PC-3 (cell line): ENCODE measurements around the gene DOCK4. TPM values are rescaled to one million over a fixed set of nuclear protein-coding genes. Genes with fewer than 3 reads are reported as not detected.

ENCODE experiments used
- ATAC-seq: fragments of 200-7000 bp; cut with Tn5 transposase; 2 replicates; pipeline ENCODE4 v1.9.1; 2020; ENCODE audit warnings: mild to moderate bottlenecking, moderate library complexity
- BruUV-seq: library from RNA; stranded (reverse); fragments of 400-500 nt; replicated peaks from 2 replicates; lab custom pipeline; 2021; lab: Mats Ljungman, UMichigan
- CTCF ChIA-PET: fragments of 300-600 bp; sonication (Branson Sonifier 250); formaldehyde crosslinking; loops from one replicate; lab custom pipeline; 2022; ENCODE audit warnings: antibody characterized with exemption; lab: Charles Lee
- POLR2A ChIA-PET: fragments of 300-600 bp; sonication (Branson Sonifier 250); formaldehyde crosslinking; loops from one replicate; lab custom pipeline; 2022; ENCODE audit warnings: antibody characterized with exemption; ENCODE audit not compliant: unreplicated experiment; lab: Charles Lee
- DNase-seq: peaks from one replicate; pipeline ENCODE4 v3.0.0-alpha.2; 2015
- H2AFZ ChIP-seq: fragments of 300-600 bp; sonication (generic); 2 replicates; pipeline ENCODE4 v1.6.0; 2016; ENCODE audit warnings: antibody characterized with exemption, low read length
- H3F3A ChIP-seq: fragments of 300-600 bp; sonication (generic); one replicate; pipeline ENCODE4 v1.6.0; 2017; ENCODE audit warnings: antibody characterized with exemption, low read length, control low read depth, mild to moderate bottlenecking; ENCODE audit not compliant: unreplicated experiment
- H3K27ac ChIP-seq: fragments of 300-600 bp; sonication (generic); 2 replicates; pipeline ENCODE4 v1.5.1; 2016; ENCODE audit warnings: mild to moderate bottlenecking, low read length
- H3K27me3 ChIP-seq: fragments of 300-600 bp; sonication (generic); 2 replicates; pipeline ENCODE4 v1.6.1; 2016; ENCODE audit warnings: low read length, mixed read lengths
- H3K36me3 ChIP-seq: fragments of 300-600 bp; sonication (generic); 2 replicates; pipeline ENCODE4 v1.6.1; 2016; ENCODE audit warnings: low read depth, mixed run types, low read length, mixed read lengths
- H3K4me1 ChIP-seq: fragments of 300-600 bp; sonication (generic); 2 replicates; pipeline ENCODE4 v1.5.1; 2016; ENCODE audit warnings: low read length; ENCODE audit not compliant: insufficient read depth
- H3K4me2 ChIP-seq: fragments of 300-600 bp; sonication (generic); 2 replicates; pipeline ENCODE4 v1.6.0; 2016; ENCODE audit warnings: low read length
- H3K4me3 ChIP-seq: fragments of 300-600 bp; sonication (generic); 2 replicates; pipeline ENCODE4 v1.5.1; 2016; ENCODE audit warnings: mild to moderate bottlenecking, low read length, mixed read lengths
- H3K79me2 ChIP-seq: fragments of 300-600 bp; sonication (generic); 2 replicates; pipeline ENCODE4 v1.6.1; 2017; ENCODE audit warnings: low read length, mixed read lengths
- H3K9ac ChIP-seq: fragments of 300-600 bp; sonication (generic); 2 replicates; pipeline ENCODE4 v1.6.0; 2016; ENCODE audit warnings: mild to moderate bottlenecking, low read length
- H3K9me2 ChIP-seq: fragments of 300-600 bp; sonication (generic); replicated peaks from 2 replicates; pipeline ENCODE4 v1.6.1; 2016; ENCODE audit warnings: mixed run types, low read length, mixed read lengths
- H3K9me3 ChIP-seq: fragments of 300-600 bp; sonication (generic); 2 replicates; pipeline ENCODE4 v1.6.1; 2016; ENCODE audit warnings: low read length, mixed read lengths
- H4K20me1 ChIP-seq: fragments of 300-600 bp; sonication (generic); 2 replicates; pipeline ENCODE4 v1.6.1; 2016; ENCODE audit warnings: low read length, mixed read lengths
- EZH2 ChIP-seq: fragments of 300-600 bp; sonication (generic); IDR thresholded peaks from one replicate; pipeline ENCODE4 v1.6.1; 2017; ENCODE audit warnings: antibody characterized with exemption, mild to moderate bottlenecking, low read length; ENCODE audit not compliant: unreplicated experiment
- EZH2phosphoT487 ChIP-seq: fragments of 300-600 bp; sonication (generic); IDR thresholded peaks from 2 replicates; pipeline ENCODE4 v1.6.1; 2018; ENCODE audit warnings: mild to moderate bottlenecking, antibody characterized with exemption, low read length, borderline replicate concordance
- intact Hi-C: fragments of 100-400 bp; cut with micrococcal nuclease; formaldehyde crosslinking; loops from 2 replicates; pipeline ENCODE4 v1.9.0; 2023
- total RNA-seq: library from RNA; depleted of rRNA; stranded (reverse); fragments of >200 nt; gene quantifications from 2 replicates; pipeline ENCODE4 v1.2.3, GENCODE V29; 2014
- TF ChIP-seq, protein P1 (sequence below): fragments of 300-600 bp; sonication (generic); conservative IDR thresholded peaks from 2 replicates; pipeline ENCODE4 v1.5.1; 2017; ENCODE audit warnings: antibody characterized with exemption, low read depth, mild to moderate bottlenecking, low read length

DOCK4 gene
- total RNA-seq, 1 experiment from 2014 or later = 25.4 TPM

DNA sequence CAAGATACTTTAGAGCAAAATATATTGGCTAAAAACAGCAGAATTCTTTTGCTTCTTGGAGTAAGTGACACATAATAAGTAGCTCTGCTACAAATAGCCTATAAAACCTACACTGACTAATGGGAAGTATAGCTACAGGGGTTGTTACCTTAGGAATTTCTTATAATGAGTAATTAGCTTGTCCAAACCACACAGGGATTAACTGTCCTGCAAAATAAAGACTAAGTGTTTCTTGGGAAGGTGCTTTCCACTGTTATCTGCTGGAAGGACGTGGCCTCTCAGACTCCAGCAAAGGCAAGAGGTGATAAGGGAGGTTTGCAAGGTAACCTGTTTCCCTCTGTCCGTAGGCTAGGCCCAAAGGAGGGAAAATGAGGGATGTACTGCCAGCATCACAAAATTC lies 302.4 kb downstream of the DOCK4 start:
- DNase-seq (peak; percentile 40), ATAC-seq (peak; percentile 96)
- intact Hi-C loops = no loop called here
- ChIA-PET CTCF (interaction anchor here (0.9 kb wide), 1 partner anchor 162 kb away, joined by 3 read pairs; no protein-coding TSS in a partner anchor), POLR2A (no interaction called here)
- TF ChIP-seq EZH2 = no peak
- Histone ChIP-seq H3K9me3 (no peaks in the 10 kb centered on the region), H3K79me2 (no peaks in the 10 kb centered on the region), H3K4me3 (no peak overlapping the region), H3K4me2 (no peak overlapping the region), H4K20me1 (no peaks in the 10 kb centered on the region), H3K9ac (no peak overlapping the region), H3K27me3 (no peaks in the 10 kb centered on the region), H2AFZ (no peak overlapping the region), H3K4me1 (peaks cover 6% of the 10 kb centered on the region; the same call in 1 of the 2 replicates), H3K27ac (0 out of 2 replicates have a peak overlapping the region, but pooled peaks have one; percentile 29), H3K9me2 (no peaks in the 10 kb centered on the region), H3F3A (no peaks in the 10 kb centered on the region), H3K36me3 (no peaks in the 10 kb centered on the region; the same call in none of the 2 replicates)
- BruUV-seq = no TSS peak

DNA sequence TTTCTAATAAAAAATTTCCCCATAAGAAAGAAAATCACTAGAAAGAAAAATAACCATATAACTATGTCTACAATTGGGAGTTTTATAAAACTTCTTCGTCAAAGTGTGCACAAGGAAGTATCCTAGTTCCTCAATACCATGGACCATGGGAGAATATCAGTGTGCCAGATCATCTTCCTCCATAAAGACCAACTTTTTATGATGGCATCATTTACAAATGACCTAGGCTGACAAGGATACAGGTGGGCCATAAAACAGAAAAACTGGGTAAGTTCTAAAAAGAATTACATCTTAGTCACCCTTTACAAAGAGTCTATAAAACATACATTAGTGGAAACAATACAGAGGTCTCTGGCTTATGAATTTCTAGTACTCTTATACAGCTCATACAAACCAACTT lies 303.2 kb downstream of the DOCK4 start:
- Histone ChIP-seq H4K20me1 (no peaks in the 10 kb centered on the region), H3K9ac (no peak overlapping the region), H3F3A (no peaks in the 10 kb centered on the region), H3K4me3 (no peak overlapping the region), H3K4me2 (no peak overlapping the region), H2AFZ (no peak overlapping the region), H3K36me3 (no peaks in the 10 kb centered on the region; the same call in 1 of the 2 replicates), H3K9me3 (no peaks in the 10 kb centered on the region), H3K27me3 (no peaks in the 10 kb centered on the region), H3K4me1 (peaks cover 6% of the 10 kb centered on the region; the same call in 1 of the 2 replicates), H3K9me2 (no peaks in the 10 kb centered on the region), H3K79me2 (no peaks in the 10 kb centered on the region), H3K27ac (0 out of 2 replicates have a peak overlapping the region, but pooled peaks have one; percentile 29)
- DNase-seq = no peak
- intact Hi-C loops = no loop called here
- ATAC-seq = peak; percentile 55
- POLR2A ChIA-PET = no interaction called here
- TF ChIP-seq, protein P1, sequence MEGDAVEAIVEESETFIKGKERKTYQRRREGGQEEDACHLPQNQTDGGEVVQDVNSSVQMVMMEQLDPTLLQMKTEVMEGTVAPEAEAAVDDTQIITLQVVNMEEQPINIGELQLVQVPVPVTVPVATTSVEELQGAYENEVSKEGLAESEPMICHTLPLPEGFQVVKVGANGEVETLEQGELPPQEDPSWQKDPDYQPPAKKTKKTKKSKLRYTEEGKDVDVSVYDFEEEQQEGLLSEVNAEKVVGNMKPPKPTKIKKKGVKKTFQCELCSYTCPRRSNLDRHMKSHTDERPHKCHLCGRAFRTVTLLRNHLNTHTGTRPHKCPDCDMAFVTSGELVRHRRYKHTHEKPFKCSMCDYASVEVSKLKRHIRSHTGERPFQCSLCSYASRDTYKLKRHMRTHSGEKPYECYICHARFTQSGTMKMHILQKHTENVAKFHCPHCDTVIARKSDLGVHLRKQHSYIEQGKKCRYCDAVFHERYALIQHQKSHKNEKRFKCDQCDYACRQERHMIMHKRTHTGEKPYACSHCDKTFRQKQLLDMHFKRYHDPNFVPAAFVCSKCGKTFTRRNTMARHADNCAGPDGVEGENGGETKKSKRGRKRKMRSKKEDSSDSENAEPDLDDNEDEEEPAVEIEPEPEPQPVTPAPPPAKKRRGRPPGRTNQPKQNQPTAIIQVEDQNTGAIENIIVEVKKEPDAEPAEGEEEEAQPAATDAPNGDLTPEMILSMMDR = no peak
- TF ChIP-seq EZH2 (no peak), EZH2phosphoT487 (no peak)
- BruUV-seq = no TSS peak
- CTCF ChIA-PET = no interaction called here

DNA sequence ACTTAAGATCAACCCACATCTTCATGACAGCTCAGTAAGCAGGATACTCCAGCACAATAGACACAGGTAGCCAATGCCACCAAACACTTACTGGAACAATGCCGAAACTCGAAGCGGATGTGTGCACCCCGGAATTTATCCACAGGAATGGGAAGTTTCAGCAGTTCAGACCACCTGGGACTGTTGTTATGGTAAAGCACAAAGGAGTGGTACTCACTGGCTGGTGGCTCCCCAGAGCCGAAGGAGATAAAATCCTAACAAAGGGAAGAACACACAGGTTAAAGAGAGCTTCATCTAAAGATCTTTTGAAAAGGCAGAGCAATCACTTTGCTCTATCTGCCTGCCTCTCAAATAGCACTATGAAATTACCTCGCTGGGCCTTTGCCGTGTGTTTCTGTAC lies 305.9 kb downstream of the DOCK4 start:
- ChIA-PET POLR2A (no interaction called here), CTCF (no interaction called here)

More for the DNA sequence above, 305.9 kb downstream of the DOCK4 start:
- H3K9ac ChIP-seq = no peak overlapping the region
- no peak overlapping the region for H2AFZ ChIP-seq
- peaks cover 6% of the 10 kb centered on the region; the same call in 1 of the 2 replicates for H3K4me1 ChIP-seq
- no peaks in the 10 kb centered on the region; the same call in 1 of the 2 replicates for H3K36me3 ChIP-seq
- H3K79me2 ChIP-seq = no peaks in the 10 kb centered on the region
- no peaks in the 10 kb centered on the region for H3K9me2 ChIP-seq
- H4K20me1 ChIP-seq = no peaks in the 10 kb centered on the region
- no peak overlapping the region for H3K27ac ChIP-seq
- no peak overlapping the region for H3K4me3 ChIP-seq
- H3K27me3 ChIP-seq = no peaks in the 10 kb centered on the region
- H3K4me2 ChIP-seq = no peak overlapping the region
- DNase-seq (no peak), ATAC-seq (no peak)
- intact Hi-C loops = no loop called here
- H3F3A ChIP-seq = no peaks in the 10 kb centered on the region
- BruUV-seq = no TSS peak
- no peaks in the 10 kb centered on the region for H3K9me3 ChIP-seq
- TF ChIP-seq EZH2 (no peak), EZH2phosphoT487 (no peak)
- TF ChIP-seq, protein P1 = no peak
